B cell (primary cell): ENCODE measurements around the gene CDH13. TPM values are rescaled to one million over a fixed set of nuclear protein-coding genes. Genes with fewer than 3 reads are reported as not detected.

Experiments
- ATAC-seq: fragments of 200-7000 bp; cut with Tn5 transposase; one replicate; pipeline ENCODE4 v1.10.0; 2021; ENCODE audit warnings: low read depth, mild to moderate bottlenecking, moderate number of reproducible peaks, moderate library complexity
- CTCF ChIA-PET: fragments of 350-600 bp; sonication (Branson Sonifier 250); formaldehyde crosslinking; loops from one replicate; lab custom pipeline; 2021; ENCODE audit warnings: antibody characterized with exemption, inconsistent platforms; lab: Charles Lee
- POLR2A ChIA-PET: fragments of 350-600 bp; sonication (Branson Sonifier 250); formaldehyde crosslinking; loops from one replicate; lab custom pipeline; 2021; ENCODE audit warnings: antibody characterized with exemption; lab: Charles Lee
- DNase-seq: peaks from one replicate; pipeline ENCODE4 v3.0.0; 2013
- H2AFZ ChIP-seq: 2 replicates; pipeline ENCODE4 v1.6.1; 2012; ENCODE audit warnings: mild to moderate bottlenecking, low read depth, low read length; ENCODE audit not compliant: insufficient read depth, poor library complexity, severe bottlenecking
- H3K27ac ChIP-seq, 2 donors: 1 replicate in 1 of 2; 2 replicates in 1 of 2; pipeline ENCODE4 v1.5.1; 2012 to 2013; ENCODE audit warnings: low read length in 2 of 2, mild to moderate bottlenecking in 2 of 2, moderate library complexity in 1 of 2
- H3K27me3 ChIP-seq, 4 experiments: fragments of 200-600 bp in 1 of 4; sonication (generic) in 1 of 4; replicated peaks in 1 of 4; 1 replicate in 2 of 4; 2 replicates in 2 of 4; pipeline versions ENCODE4 v1.6.1 to v1.7.0; 2013 to 2016; ENCODE audit warnings: low read length in 3 of 4, mild to moderate bottlenecking in 2 of 4, mixed read lengths in 1 of 4, moderate library complexity in 1 of 4; ENCODE audit not compliant: insufficient read depth in 4 of 4, control insufficient read depth in 3 of 4; ENCODE audit errors: control extremely low read depth in 1 of 4
- H3K36me3 ChIP-seq, 2 experiments: replicated peaks in 1 of 2; 1 replicate in 1 of 2; 2 replicates in 1 of 2; pipeline versions ENCODE4 v1.6.1 to v1.7.1; 2013; ENCODE audit warnings: low read length in 1 of 2; ENCODE audit not compliant: insufficient read depth in 2 of 2, control insufficient read depth in 1 of 2; ENCODE audit errors: control extremely low read depth in 1 of 2, extremely low read depth in 1 of 2
- H3K4me1 ChIP-seq, 2 donors: fragments of 200-600 bp in 1 of 2; sonication (generic) in 1 of 2; 1 replicate in 1 of 2; 2 replicates in 1 of 2; pipeline versions ENCODE4 v1.5.1 to v1.6.1; 2013 to 2017; ENCODE audit warnings: low read length in 2 of 2; ENCODE audit not compliant: control insufficient read depth in 2 of 2, insufficient read depth in 2 of 2
- H3K4me2 ChIP-seq: replicated peaks from 2 replicates; pipeline ENCODE3; 2012; ENCODE audit warnings: mild to moderate bottlenecking, low read depth, low read length; ENCODE audit not compliant: poor library complexity, severe bottlenecking
- H3K4me3 ChIP-seq, 5 experiments: fragments of 200-600 bp in 1 of 5; sonication (generic) in 1 of 5; 1 replicate in 3 of 5; 2 replicates in 2 of 5; pipeline versions ENCODE4 v1.5.1 to v1.7.0; 2011 to 2016; ENCODE audit warnings: low read length in 4 of 5, mild to moderate bottlenecking in 4 of 5, low read depth in 2 of 5, control low read depth in 1 of 5, moderate library complexity in 1 of 5; ENCODE audit not compliant: insufficient read depth in 1 of 5; ENCODE audit errors: control extremely low read depth in 1 of 5, extremely low read depth in 1 of 5
- H3K79me2 ChIP-seq: fragments of 200-600 bp; sonication (generic); one replicate; pipeline ENCODE4 v1.6.0; 2016; ENCODE audit warnings: low read length; ENCODE audit not compliant: control insufficient read depth, insufficient read depth
- H3K9ac ChIP-seq: fragments of 200-600 bp; sonication (generic); 2 replicates; pipeline ENCODE4 v1.6.1; 2017; ENCODE audit warnings: mild to moderate bottlenecking, low read length, moderate library complexity
- H3K9me3 ChIP-seq, 3 donors: one replicate each; pipeline versions ENCODE4 v1.6.1 to v1.7.1; 2013; ENCODE audit warnings: low read length in 2 of 3; ENCODE audit not compliant: control insufficient read depth in 2 of 3, insufficient read depth in 1 of 3; ENCODE audit errors: control extremely low read depth in 1 of 3
- H4K20me1 ChIP-seq: 2 replicates; pipeline ENCODE4 v1.6.0; 2012; ENCODE audit warnings: mild to moderate bottlenecking, low read length; ENCODE audit not compliant: insufficient read depth, control insufficient read depth, poor library complexity, severe bottlenecking
- H3K27ac Mint-ChIP-seq: one replicate; pipeline ENCODE4 v1.8.0; 2021; ENCODE audit warnings: mixed read lengths
- H3K27me3 Mint-ChIP-seq: one replicate; pipeline ENCODE4 v1.8.0; 2021; ENCODE audit warnings: mixed read lengths
- H3K4me1 Mint-ChIP-seq: one replicate; pipeline ENCODE4 v1.8.0; 2021; ENCODE audit warnings: mixed read lengths
- H3K4me3 Mint-ChIP-seq: one replicate; pipeline ENCODE4 v1.8.0; 2021; ENCODE audit warnings: mixed read lengths
- H3K9me3 Mint-ChIP-seq: one replicate; pipeline ENCODE4 v1.8.0; 2022; ENCODE audit warnings: mixed read lengths; ENCODE audit not compliant: insufficient read depth
- CTCF ChIP-seq: fragments of 200-600 bp; IDR thresholded peaks from one replicate; pipeline ENCODE4 v1.8.0; 2022; ENCODE audit warnings: antibody characterized with exemption, mild to moderate bottlenecking
- EZH2 ChIP-seq: IDR thresholded peaks from 2 replicates; pipeline ENCODE4 v1.6.1; 2012; ENCODE audit warnings: borderline replicate concordance, low read depth, mild to moderate bottlenecking, moderate library complexity, low read length; ENCODE audit not compliant: insufficient read depth, poor library complexity, severe bottlenecking
- WGBS: methylation state at CpG from one replicate; pipeline ENCODE4 v1.1.5; 2013; ENCODE audit warnings: missing lambda C conversion rate; ENCODE audit not compliant: insufficient coverage; 5-methylcytosine and 5-hydroxymethylcytosine counted together
- intact Hi-C: fragments of 100-400 bp; cut with micrococcal nuclease; formaldehyde crosslinking; loops from one replicate; pipeline ENCODE4 v1.10.0; 2022
- polyA plus RNA-seq: library from polyadenylated mRNA; depleted of rRNA; stranded (reverse); fragments of >200 nt; gene quantifications from 2 replicates; pipeline ENCODE4 v1.2.3, GENCODE V29; 2012
- total RNA-seq, 2 donors: library from RNA; stranded (reverse); fragments of 120-200 nt in 1 of 2; gene quantifications; 1 replicate in 1 of 2; 2 replicates in 1 of 2; pipeline versions ENCODE4 v1.2.3 to v1.2.4, GENCODE V29; 2013 to 2022

CDH13 gene
- total and polyA plus RNA-seq, 2 donors (not counting 1 experiment from before 2014, with no cell fraction given): not detected

GRCh38 chr16:82979406-82980111 lies 352.8 kb downstream of the CDH13 start:
- Mint-ChIP-seq H3K27me3 (no peaks in the 10 kb centered on the region), H3K4me1 (no peaks in the 10 kb centered on the region), H3K4me3 (no peak overlapping the region), H3K27ac (no peak overlapping the region), H3K9me3 (peaks cover 2% of the 10 kb centered on the region)
- Histone ChIP-seq H2AFZ (no peak overlapping the region), H3K27ac (no peak overlapping the region), H3K4me3 (no peak overlapping the region), H3K9ac (no peak overlapping the region), H3K36me3 (no peaks in the 10 kb centered on the region), H4K20me1 (no peaks in the 10 kb centered on the region), H3K4me2 (no peak overlapping the region), H3K27me3 (peaks cover 0 to 2% (median 0%) of the 10 kb centered on the region in 4 experiments), H3K4me1 (no peaks in the 10 kb centered on the region), H3K79me2 (no peaks in the 10 kb centered on the region), H3K9me3 (peaks cover 0 to 10% (median 0%) of the 10 kb centered on the region in 3 donors)
- DNase-seq (no peak), ATAC-seq (no peak)
- POLR2A ChIA-PET: no interaction called here
- TF ChIP-seq CTCF (no peak), EZH2 (no peak)
- CTCF ChIA-PET: no interaction called here
- no CpG with 5 or more reads among the region's 4 CpGs for WGBS
- intact Hi-C loops: no loop called here

GRCh38 chr16:82980810-82981209 lies 354.0 kb downstream of the CDH13 start:
- Histone ChIP-seq H3K4me2 (no peak overlapping the region), H3K9ac (no peak overlapping the region), H3K79me2 (no peaks in the 10 kb centered on the region), H4K20me1 (no peaks in the 10 kb centered on the region), H2AFZ (no peak overlapping the region), H3K27me3 (peaks cover 0 to 2% (median 0%) of the 10 kb centered on the region in 4 experiments), H3K4me1 (no peaks in the 10 kb centered on the region), H3K27ac (no peak overlapping the region), H3K4me3 (no peak overlapping the region), H3K9me3 (peaks cover 0 to 10% (median 0%) of the 10 kb centered on the region in 3 donors), H3K36me3 (no peaks in the 10 kb centered on the region)
- CTCF ChIA-PET: no interaction called here
- intact Hi-C loops: no loop called here
- DNase-seq (no peak), ATAC-seq (no peak)
- Mint-ChIP-seq H3K4me1 (no peaks in the 10 kb centered on the region), H3K4me3 (no peak overlapping the region), H3K9me3 (peaks cover 2% of the 10 kb centered on the region), H3K27me3 (no peaks in the 10 kb centered on the region), H3K27ac (no peak overlapping the region)
- POLR2A ChIA-PET: no interaction called here
- TF ChIP-seq CTCF (no peak), EZH2 (no peak)
- WGBS: 0% methylated on average over 1 of the region's 3 CpGs
